Endothelial cell of umbilical vein (primary cell): ENCODE measurements around the gene SORT1. TPM values are rescaled to one million over a fixed set of nuclear protein-coding genes. Genes with fewer than 3 reads are reported as not detected.

Source experiments
- BruUV-seq: library from RNA; stranded (reverse); fragments of 400-500 nt; replicated peaks from 2 replicates; lab custom pipeline; 2021; lab: Mats Ljungman, UMichigan
- CTCF ChIA-PET: fragments of 300-600, 350-600 bp; sonication (Branson Sonifier 250); formaldehyde crosslinking; loops from one replicate; lab custom pipeline; 2021; ENCODE audit warnings: antibody characterized with exemption, inconsistent platforms; lab: Charles Lee
- POLR2A ChIA-PET: fragments of 300-600, 350-600 bp; sonication (Branson Sonifier 250); formaldehyde crosslinking; loops from one replicate; lab custom pipeline; 2021; ENCODE audit warnings: antibody characterized with exemption, inconsistent platforms; lab: Charles Lee
- DNase-seq: peaks from one replicate; pipeline ENCODE4 v3.0.0-alpha.2; 2011; ENCODE audit warnings: low read depth, low spot score
- FAIRE-seq: peaks from 2 replicates; lab custom pipeline; 2011; peaks lifted over from hg19 to GRCh38; lab: Jason Lieb, UNC
- H2AFZ ChIP-seq: 2 replicates; pipeline ENCODE4 v1.6.0; 2012; ENCODE audit warnings: low read depth, low read length, control low read depth, inconsistent platforms
- H3K27ac ChIP-seq: 2 replicates; pipeline ENCODE4 v1.5.1; 2011; ENCODE audit warnings: low read depth, mild to moderate bottlenecking, control low read depth, low read length, moderate library complexity; ENCODE audit not compliant: insufficient read depth
- H3K27me3 ChIP-seq, 2 experiments: 2 replicates each; pipeline versions ENCODE4 v1.6.0 to v1.6.1; 2011; ENCODE audit warnings: low read length in 2 of 2, mixed read lengths in 1 of 2; ENCODE audit not compliant: control insufficient read depth in 2 of 2, insufficient read depth in 2 of 2
- H3K36me3 ChIP-seq, 2 experiments: 2 replicates in 1 of 2; 3 replicates in 1 of 2; pipeline ENCODE4 v1.5.1; 2011; ENCODE audit warnings: low read length in 2 of 2, mild to moderate bottlenecking in 1 of 2, moderate library complexity in 1 of 2; ENCODE audit not compliant: control insufficient read depth in 2 of 2, insufficient read depth in 2 of 2; ENCODE audit errors: extremely low read depth in 1 of 2
- H3K4me1 ChIP-seq: 3 replicates; pipeline ENCODE4 v1.5.1; 2011; ENCODE audit warnings: mild to moderate bottlenecking, low read length; ENCODE audit not compliant: control insufficient read depth, insufficient read depth; ENCODE audit errors: extremely low read depth
- H3K4me2 ChIP-seq: 2 replicates; pipeline ENCODE4 v1.6.1; 2011; ENCODE audit warnings: low read length, control low read depth, mixed read lengths; ENCODE audit not compliant: insufficient read depth
- H3K4me3 ChIP-seq, 3 experiments: fragments of 200-600 bp in 1 of 3; sonication (generic), shearing (Covaris generic) in 1 of 3; replicated peaks in 1 of 3; 2 replicates each; pipeline ENCODE4 v1.5.1; 2011 to 2016; ENCODE audit warnings: control low read depth in 3 of 3, low read length in 3 of 3, mild to moderate bottlenecking in 2 of 3, inconsistent platforms in 1 of 3, low read depth in 1 of 3, moderate library complexity in 1 of 3; ENCODE audit not compliant: insufficient read depth in 1 of 3
- H3K79me2 ChIP-seq: 2 replicates; pipeline ENCODE4 v1.6.0; 2012; ENCODE audit warnings: low read length, inconsistent platforms; ENCODE audit not compliant: control insufficient read depth, insufficient read depth
- H3K9ac ChIP-seq: replicated peaks from 2 replicates; pipeline ENCODE3; 2011; ENCODE audit warnings: low read length, control low read depth; ENCODE audit not compliant: insufficient read depth; ENCODE audit errors: extremely low read depth
- H3K9me1 ChIP-seq: replicated peaks from 3 replicates; pipeline ENCODE4 v1.6.0; 2011; ENCODE audit warnings: mild to moderate bottlenecking, low read length; ENCODE audit not compliant: control insufficient read depth, insufficient read depth; ENCODE audit errors: extremely low read depth
- H3K9me3 ChIP-seq: replicated peaks from 2 replicates; pipeline ENCODE4 v1.5.1; 2012; ENCODE audit warnings: low read length, inconsistent platforms; ENCODE audit not compliant: control insufficient read depth, insufficient read depth
- H4K20me1 ChIP-seq: replicated peaks from 2 replicates; pipeline ENCODE3; 2011; ENCODE audit warnings: mild to moderate bottlenecking, low read length; ENCODE audit not compliant: control insufficient read depth, insufficient read depth; ENCODE audit errors: extremely low read depth
- CTCF ChIP-seq, 2 donors: IDR thresholded peaks; 1 replicate in 1 of 2; 2 replicates in 1 of 2; pipeline ENCODE4 v1.5.1; 2011; ENCODE audit warnings: low read length in 2 of 2, mild to moderate bottlenecking in 2 of 2, moderate library complexity in 2 of 2, control low read depth in 1 of 2, inconsistent platforms in 1 of 2, low read depth in 1 of 2; ENCODE audit not compliant: insufficient read depth in 1 of 2; ENCODE audit errors: extremely low read depth in 1 of 2
- EZH2 ChIP-seq: IDR thresholded peaks from 2 replicates; pipeline ENCODE4 v1.6.1; 2012; ENCODE audit warnings: borderline replicate concordance, low read depth, mild to moderate bottlenecking, moderate library complexity, low read length, inconsistent platforms; ENCODE audit not compliant: severe bottlenecking
- FOS ChIP-seq: IDR thresholded peaks from 2 replicates; pipeline ENCODE4 v1.6.1; 2011; ENCODE audit warnings: mild to moderate bottlenecking, low read length, moderate library complexity, borderline replicate concordance; ENCODE audit not compliant: insufficient read depth
- JUN ChIP-seq: IDR thresholded peaks from 2 replicates; pipeline ENCODE4 v1.6.1; 2011; ENCODE audit warnings: borderline replicate concordance, low read depth; ENCODE audit not compliant: insufficient read length, insufficient read depth
- MAX ChIP-seq: IDR thresholded peaks from 2 replicates; pipeline ENCODE4 v1.6.1; 2011; ENCODE audit not compliant: insufficient read depth, insufficient read length
- POLR2AphosphoS5 ChIP-seq: IDR thresholded peaks from 2 replicates; pipeline ENCODE4 v1.6.1; 2012; ENCODE audit warnings: low read depth, mild to moderate bottlenecking, control low read depth, low read length, moderate library complexity; ENCODE audit not compliant: insufficient read depth
- dilution Hi-C: fragments of 300-500 bp; cut with MboI; formaldehyde crosslinking; loops from one replicate; pipeline ENCODE4 v1.15.0; 2019; ENCODE audit warnings: low sequenced_read_pairs; ENCODE audit not compliant: extremely low pct_ligation_motif_present
- intact Hi-C: fragments of 100-400 bp; cut with micrococcal nuclease; formaldehyde crosslinking; loops from one replicate; pipeline ENCODE4 v1.10.0; 2022
- polyA plus RNA-seq, 4 experiments: library from polyadenylated mRNA; depleted of rRNA in 3 of 4; stranded (reverse) in 3 of 4; unstranded in 1 of 4; fragments of >200 nt; gene quantifications; 2 replicates each; pipeline versions ENCODE4 v1.2.1 to v1.2.3, GENCODE V29; 2011 to 2012; ENCODE audit warnings: missing spikeins in 1 of 4
- total RNA-seq: library from RNA; stranded (reverse); gene quantifications from 2 replicates; pipeline ENCODE4 v1.2.3, GENCODE V29; 2021

Gene SORT1
- total and polyA plus RNA-seq, 2 donors (not counting 3 experiments of a cell fraction or from before 2014, with no cell fraction given): 6.8 to 17.8 TPM

GRCh38 chr1:109295712-109296415 lies 101.9 kb downstream of the SORT1 start:
- TF ChIP-seq FOS: no peak
- no peak for TF ChIP-seq EZH2
- TF ChIP-seq JUN: no peak
- no peak for TF ChIP-seq CTCF (IDR thresholded peaks at IDR 0.05; ENCODE audit: extremely low read depth in 1 of 2, insufficient read depth in 1 of 2, low read depth in 1 of 2, low read length in 2 of 2)
- no peak for TF ChIP-seq POLR2AphosphoS5
- no peak for TF ChIP-seq MAX
- intact Hi-C loops (no loop called here), dilution Hi-C loops (no loop called here)
- Histone ChIP-seq H3K4me2 (no peak overlapping the region), H3K79me2 (no peaks in the 10 kb centered on the region), H3K9me1 (no peaks in the 10 kb centered on the region), H2AFZ (no peak overlapping the region), H3K27me3 (peaks cover 9 to 10% of the 10 kb centered on the region in 2 experiments), H3K9ac (no peak overlapping the region), H3K4me3 (no peak overlapping the region), H3K9me3 (no peaks in the 10 kb centered on the region), H3K4me1 (no peaks in the 10 kb centered on the region), H3K36me3 (no peaks in the 10 kb centered on the region), H3K27ac (no peak overlapping the region), H4K20me1 (no peaks in the 10 kb centered on the region)
- FAIRE-seq: no peak
- BruUV-seq: no TSS peak
- POLR2A ChIA-PET: no interaction called here
- DNase-seq: no peak
- CTCF ChIA-PET: interaction anchor here (0.7 to 1.0 kb wide), 2 partner anchors 12 to 84 kb away, joined by 3 to 4 read pairs; no protein-coding TSS in a partner anchor
